LNCaP clone FGC (cell line): ENCODE measurements around the gene DIPK2A.

ENCODE experiments used
- DNase-seq: peaks from one replicate; pipeline ENCODE4 v3.0.0-alpha.2; 2011; ENCODE audit warnings: low read depth
- H3K4me3 ChIP-seq: 2 replicates; pipeline ENCODE4 v1.5.1; 2011; ENCODE audit warnings: mild to moderate bottlenecking, low read depth, low read length, control low read depth
- CTCF ChIP-seq: IDR thresholded peaks from 2 replicates; pipeline ENCODE4 v1.5.1; 2012; ENCODE audit warnings: mild to moderate bottlenecking; ENCODE audit not compliant: control insufficient read depth, insufficient read depth; ENCODE audit errors: extremely low read depth

Gene DIPK2A

GRCh38 chr3:143988306-143988705 is 16.7 kb downstream of the DIPK2A start:
- no peak overlapping the region for H3K4me3 ChIP-seq
- no peak for DNase-seq
- TF ChIP-seq CTCF: no peak

- no peak overlapping the region for H3K4me3 ChIP-seq
- TF ChIP-seq CTCF: no peak
- DNase-seq: no peak
Observed at GRCh38 chr3:143989461-143989860, 17.8 kb downstream of the DIPK2A start.

GRCh38 chr3:143991713-143992112 is 20.1 kb downstream of the DIPK2A start:
- H3K4me3 ChIP-seq: no peak overlapping the region
- no peak for DNase-seq
- TF ChIP-seq CTCF: no peak

- DNase-seq: no peak
- TF ChIP-seq CTCF: no peak
- H3K4me3 ChIP-seq: no peak overlapping the region
Observed at GRCh38 chr3:143998266-143998665, 26.6 kb downstream of the DIPK2A start.

- no peak for DNase-seq
- no peak for TF ChIP-seq CTCF
- H3K4me3 ChIP-seq: no peak overlapping the region
Observed at GRCh38 chr3:144003051-144003450, 31.4 kb downstream of the DIPK2A start.

- DNase-seq: no peak
- H3K4me3 ChIP-seq: no peak overlapping the region
- no peak for TF ChIP-seq CTCF
Observed at GRCh38 chr3:144010371-144010770, 38.7 kb downstream of the DIPK2A start.

- TF ChIP-seq CTCF: no peak
- H3K4me3 ChIP-seq: no peak overlapping the region
- DNase-seq: no peak
Observed at GRCh38 chr3:144011251-144011799, 39.7 kb downstream of the DIPK2A start.
